Medulla oblongata (tissue), 1 donor: Measurements from ENCODE around the gene HOXA10.
A peak's percentile ranks its signal among the peaks of the same experiment; 100 is the strongest.

Experiments
- DNase-seq: peaks from one replicate; pipeline ENCODE4 v3.0.0-alpha.2; 2015; ENCODE audit errors: extremely low spot score

The HOXA10 gene

GRCh38 chr7:27157702-27158431, 16.3 kb downstream of the HOXA10 start:
- DNase-seq, result no peak

- DNase-seq, result no peak
Measured at GRCh38 chr7:27156916-27157701, 17.0 kb downstream of the HOXA10 start.

GRCh38 chr7:27156508-27156898, 17.6 kb downstream of the HOXA10 start, which contains the start of gene HOXA7:
HOXA7 (minus strand) TSS chr7:27156675; CDS start chr7:27156545, 130 bp downstream.
- peak; percentile 82 for DNase-seq

- peak; percentile 40 for DNase-seq
Measured at GRCh38 chr7:27155816-27156507, 18.2 kb downstream of the HOXA10 start.

GRCh38 chr7:27154901-27155815, 19.0 kb downstream of the HOXA10 start:
- no peak for DNase-seq

GRCh38 chr7:27154369-27154768, 19.8 kb downstream of the HOXA10 start:
- DNase-seq, result no peak

GRCh38 chr7:27153526-27153925, 20.6 kb downstream of the HOXA10 start:
- no peak for DNase-seq

- DNase-seq, result no peak
Measured at GRCh38 chr7:27152816-27153442, 21.2 kb downstream of the HOXA10 start.

- DNase-seq, result no peak
Measured at GRCh38 chr7:27151931-27152815, 21.9 kb downstream of the HOXA10 start, which contains the start of gene HOXA3. HOXA3 (minus strand) TSS chr7:27152583; CDS start chr7:27110640, 41,943 bp downstream.

- no peak for DNase-seq
Measured at GRCh38 chr7:27151341-27151930, 22.7 kb downstream of the HOXA10 start.

GRCh38 chr7:27150568-27151340, 23.4 kb downstream of the HOXA10 start:
- DNase-seq, result peak; percentile 84

GRCh38 chr7:27149842-27150567, 24.1 kb downstream of the HOXA10 start:
- DNase-seq, result no peak

- DNase-seq, result no peak
Measured at GRCh38 chr7:27148756-27149641, 25.1 kb downstream of the HOXA10 start.

GRCh38 chr7:27148031-27148755, 25.9 kb downstream of the HOXA10 start:
- DNase-seq, result no peak

- peak; percentile 70 for DNase-seq
Measured at GRCh38 chr7:27147199-27148030, 26.7 kb downstream of the HOXA10 start, which contains the start of gene HOXA6. HOXA6 (minus strand) TSS chr7:27147774; CDS start chr7:27147749, 25 bp downstream.
